Astrocyte of the spinal cord (primary cell): ENCODE results near the gene PKDREJ.

Experiments
- DNase-seq: peaks from one replicate; pipeline ENCODE4 v3.0.0; 2011; ENCODE audit warnings: low read depth, low spot score
- H3K4me3 ChIP-seq: 2 replicates; pipeline ENCODE4 v1.5.1; 2011; ENCODE audit warnings: low read depth, mild to moderate bottlenecking, low read length, moderate library complexity
- in situ Hi-C: cut with HindIII; loops from 2 replicates; pipeline ENCODE4 v1.10.0; 2017; ENCODE audit warnings: low sequenced_read_pairs
- TF ChIP-seq, protein P1 (sequence below): IDR thresholded peaks from 2 replicates; pipeline ENCODE4 v1.5.1; 2012; ENCODE audit warnings: low read depth, mild to moderate bottlenecking, low read length, inconsistent platforms

Gene PKDREJ

DNA sequence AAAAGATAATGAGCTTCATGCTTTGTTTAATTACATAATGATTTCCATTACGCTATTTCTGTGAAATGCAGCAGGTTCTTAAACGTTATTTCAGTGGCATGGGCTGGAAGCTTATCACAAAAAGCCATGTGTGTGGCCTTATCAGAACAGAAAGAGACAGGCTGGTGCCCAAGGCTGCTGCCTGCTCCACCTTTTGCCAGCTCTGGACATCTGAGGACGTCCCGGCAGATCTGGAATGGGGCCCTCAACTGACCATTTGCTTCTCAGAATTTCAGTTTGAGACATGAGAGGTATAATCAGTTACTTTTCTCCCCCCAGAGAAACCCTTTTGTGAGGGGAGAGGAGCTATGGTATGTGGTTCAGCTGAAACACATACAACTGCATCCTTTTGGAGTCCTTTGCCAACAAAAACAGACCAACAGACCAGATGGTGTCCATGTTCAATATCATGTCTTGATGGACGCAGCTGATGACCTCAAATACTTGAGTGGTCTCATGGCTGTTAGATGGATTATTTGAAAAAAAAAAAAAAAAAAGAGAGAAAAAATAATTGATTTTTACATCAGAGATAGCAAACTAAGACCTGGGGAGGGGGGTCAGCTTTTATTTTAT, 21.6 kb downstream of the PKDREJ start:
- H3K4me3 ChIP-seq: no peak overlapping the region
- TF ChIP-seq, protein P1, sequence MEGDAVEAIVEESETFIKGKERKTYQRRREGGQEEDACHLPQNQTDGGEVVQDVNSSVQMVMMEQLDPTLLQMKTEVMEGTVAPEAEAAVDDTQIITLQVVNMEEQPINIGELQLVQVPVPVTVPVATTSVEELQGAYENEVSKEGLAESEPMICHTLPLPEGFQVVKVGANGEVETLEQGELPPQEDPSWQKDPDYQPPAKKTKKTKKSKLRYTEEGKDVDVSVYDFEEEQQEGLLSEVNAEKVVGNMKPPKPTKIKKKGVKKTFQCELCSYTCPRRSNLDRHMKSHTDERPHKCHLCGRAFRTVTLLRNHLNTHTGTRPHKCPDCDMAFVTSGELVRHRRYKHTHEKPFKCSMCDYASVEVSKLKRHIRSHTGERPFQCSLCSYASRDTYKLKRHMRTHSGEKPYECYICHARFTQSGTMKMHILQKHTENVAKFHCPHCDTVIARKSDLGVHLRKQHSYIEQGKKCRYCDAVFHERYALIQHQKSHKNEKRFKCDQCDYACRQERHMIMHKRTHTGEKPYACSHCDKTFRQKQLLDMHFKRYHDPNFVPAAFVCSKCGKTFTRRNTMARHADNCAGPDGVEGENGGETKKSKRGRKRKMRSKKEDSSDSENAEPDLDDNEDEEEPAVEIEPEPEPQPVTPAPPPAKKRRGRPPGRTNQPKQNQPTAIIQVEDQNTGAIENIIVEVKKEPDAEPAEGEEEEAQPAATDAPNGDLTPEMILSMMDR: no peak
- DNase-seq: no peak
- in situ Hi-C loops: no loop called here

DNA sequence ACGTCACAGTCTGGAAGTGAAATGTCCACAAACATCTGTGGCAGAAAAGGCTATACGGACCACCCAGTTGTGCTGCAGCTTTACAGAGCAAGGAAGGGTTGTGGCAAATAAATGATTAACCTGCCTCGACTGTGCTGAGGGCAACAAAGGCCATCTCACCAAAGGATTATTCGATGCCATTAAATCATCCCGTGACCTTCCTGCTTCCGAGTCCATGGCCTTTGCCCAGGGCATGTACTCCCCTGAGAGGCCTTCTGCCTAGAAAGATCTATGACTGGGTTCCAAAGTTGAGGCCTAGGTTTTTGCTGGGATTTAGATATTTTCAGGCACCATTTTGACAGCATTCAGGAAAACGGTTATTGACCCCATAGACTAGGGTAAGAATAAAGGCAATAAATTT, 22.2 kb downstream of the PKDREJ start:
- no peak for DNase-seq
- in situ Hi-C loops: no loop called here
- TF ChIP-seq, protein P1: no peak
- no peak overlapping the region for H3K4me3 ChIP-seq

DNA sequence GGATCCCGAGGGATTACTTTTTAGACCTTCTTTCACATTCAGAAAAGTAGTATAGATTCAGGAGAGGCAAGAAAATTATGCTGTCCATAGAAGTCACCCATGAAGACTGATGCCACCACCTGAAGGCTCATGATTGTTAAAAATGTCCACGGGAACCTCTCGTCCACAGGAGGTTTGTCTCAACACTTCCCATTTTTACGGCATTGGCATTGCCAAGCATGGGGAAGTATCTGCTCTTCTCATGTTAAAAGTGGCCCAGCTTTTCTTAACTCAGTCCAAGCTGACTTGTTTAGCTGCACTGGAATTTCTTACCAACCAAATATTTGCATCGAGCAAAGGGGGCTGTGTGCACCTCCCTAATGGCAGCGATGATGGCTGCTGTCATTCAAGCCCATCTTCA, 22.6 kb downstream of the PKDREJ start:
- TF ChIP-seq, protein P1: no peak
- H3K4me3 ChIP-seq: no peak overlapping the region
- in situ Hi-C loops: no loop called here
- no peak for DNase-seq

DNA sequence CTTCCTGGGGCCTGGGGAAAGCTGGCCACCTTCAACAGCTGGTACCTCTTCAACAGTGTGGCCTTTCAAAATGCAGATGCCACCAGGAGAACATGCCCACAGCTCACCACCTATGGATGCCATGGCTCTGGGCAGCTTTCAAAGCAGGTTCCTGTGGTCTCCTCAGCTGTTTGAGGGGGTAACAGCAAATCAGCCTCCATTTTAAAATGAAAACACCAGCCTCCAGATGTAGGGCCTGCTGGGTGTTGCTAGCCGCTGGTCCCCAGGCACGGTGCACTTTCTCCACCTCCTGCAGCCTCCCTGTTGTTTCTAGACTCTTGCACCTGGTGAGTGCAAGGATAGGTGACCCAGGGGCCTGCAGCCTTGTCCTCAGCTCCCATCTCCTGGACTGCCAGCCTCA, 23.1 kb downstream of the PKDREJ start:
- TF ChIP-seq, protein P1: no peak
- in situ Hi-C loops: no loop called here
- H3K4me3 ChIP-seq: no peak overlapping the region
- DNase-seq: no peak

DNA sequence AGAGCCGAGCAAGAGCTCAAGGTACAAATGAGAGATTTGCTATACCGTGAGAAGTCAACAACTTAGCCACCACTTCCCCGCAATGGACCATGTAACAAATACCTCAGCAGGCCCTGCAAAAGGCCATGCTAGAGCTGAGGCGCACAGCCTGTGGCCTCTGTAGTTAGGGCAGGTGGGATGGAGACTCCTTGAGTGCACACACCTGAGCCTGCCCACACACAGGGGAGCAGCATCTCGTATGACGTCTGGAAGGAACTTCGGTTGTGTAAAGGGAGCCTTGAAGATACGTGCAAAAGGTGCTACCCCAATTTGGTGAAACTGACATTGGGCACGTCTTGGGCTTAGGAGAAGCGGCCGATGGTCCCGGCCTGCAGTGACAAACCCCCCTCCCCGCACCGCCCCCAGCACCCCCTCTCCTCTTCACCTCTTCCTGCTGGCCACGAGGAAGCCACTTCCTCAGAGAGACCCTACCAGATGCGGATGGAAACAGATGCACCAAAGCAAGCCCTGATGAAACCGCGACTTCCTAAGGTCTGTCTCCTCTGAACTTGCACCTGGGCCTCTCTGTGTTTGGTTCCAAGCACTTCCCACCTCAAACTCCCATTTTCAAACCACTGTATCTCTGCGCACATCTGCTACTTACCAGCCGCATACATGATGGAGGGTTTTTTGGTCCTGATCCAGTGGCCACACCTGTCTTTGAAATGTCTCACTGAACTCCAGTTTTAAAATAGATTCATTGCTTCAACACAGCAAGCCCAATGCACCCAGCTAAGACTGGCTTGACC, 23.7 kb downstream of the PKDREJ start:
- in situ Hi-C loops: no loop called here
- no peak for DNase-seq
- H3K4me3 ChIP-seq: no peak overlapping the region

DNA sequence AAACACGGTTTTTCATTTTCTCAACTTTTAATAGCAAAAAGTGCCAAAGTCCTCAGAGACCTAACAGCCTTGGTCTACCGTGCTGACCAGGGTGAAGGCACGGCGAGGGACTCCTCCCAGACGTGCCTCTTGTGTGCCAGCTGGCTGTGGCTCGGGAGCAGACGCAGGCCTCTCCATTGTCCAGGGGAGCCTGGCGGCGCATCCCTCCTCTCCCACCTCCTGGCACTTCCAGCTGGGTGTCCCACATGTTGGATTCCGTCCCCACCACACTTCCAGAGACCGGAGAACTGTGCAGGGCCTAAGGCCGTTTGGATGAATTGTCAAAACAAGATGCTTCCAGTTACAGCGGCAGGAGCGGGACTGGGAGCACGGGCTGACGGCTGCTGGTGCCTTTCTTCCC, 24.6 kb downstream of the PKDREJ start:
- in situ Hi-C loops: no loop called here
- TF ChIP-seq, protein P1: no peak
- no peak overlapping the region for H3K4me3 ChIP-seq

More for the DNA sequence above, 23.7 kb downstream of the PKDREJ start:
- TF ChIP-seq, protein P1: no peak

More for the DNA sequence above, 24.6 kb downstream of the PKDREJ start:
- DNase-seq: no peak
